ENCODE measurements around the gene CDC73.

Gene CDC73

DNA sequence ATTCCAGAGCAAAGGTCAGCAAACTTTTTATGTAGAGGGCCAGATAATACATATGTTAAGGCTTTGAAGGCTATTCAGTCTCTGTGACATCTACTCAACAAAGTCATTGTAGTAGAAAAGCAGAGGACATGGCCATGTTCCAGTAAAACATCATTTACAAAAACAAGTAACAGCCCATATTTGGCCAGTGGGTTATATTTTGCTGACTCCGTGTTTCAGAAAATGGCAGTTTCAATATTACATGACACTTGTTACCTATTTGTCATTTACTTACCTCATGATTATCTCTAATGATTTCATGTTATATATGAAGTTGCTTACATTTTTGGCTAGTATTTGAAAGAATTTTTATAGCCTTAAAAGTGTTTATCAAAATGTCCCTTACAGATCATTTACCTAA, 182.0 kb downstream of the CDC73 start:
- DNase-seq: no peak
